Stimulated activated CD4-positive, alpha-beta T cell treated with anti-CD3 and anti-CD28 coated beads, Interleukin-2, amount 100 ng/mL, for 48 hours (primary cell): ENCODE data around the gene SLC17A2.

Source experiments
- DNase-seq, 2 donors: peaks; one replicate each; pipeline ENCODE4 v3.0.0-alpha.2; 2020

SLC17A2 gene

GRCh38 chr6:25882051-25882496 lies 48.4 kb downstream of the SLC17A2 start:
- peak in 1 of 2 donors; percentile 36 for DNase-seq

DNA sequence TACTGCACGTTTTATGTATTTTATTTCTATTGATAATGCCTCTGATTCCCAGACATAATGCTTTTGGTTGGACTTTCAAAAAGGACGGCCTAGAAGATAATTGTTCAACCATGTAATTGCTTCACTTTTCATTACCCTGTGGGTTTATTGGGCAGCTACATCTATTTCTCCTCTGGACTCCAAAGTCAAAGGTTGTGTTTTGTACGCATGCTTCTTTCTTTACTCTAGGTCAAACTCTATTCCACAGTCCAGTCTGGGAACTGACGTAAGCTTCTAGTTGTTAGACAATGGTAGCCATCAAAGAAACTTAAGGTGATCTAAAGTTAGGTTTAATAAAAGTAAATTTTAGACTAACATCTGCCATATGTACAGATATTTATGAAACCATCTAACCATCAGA lies 49.9 kb downstream of the SLC17A2 start:
- DNase-seq: no peak

DNA sequence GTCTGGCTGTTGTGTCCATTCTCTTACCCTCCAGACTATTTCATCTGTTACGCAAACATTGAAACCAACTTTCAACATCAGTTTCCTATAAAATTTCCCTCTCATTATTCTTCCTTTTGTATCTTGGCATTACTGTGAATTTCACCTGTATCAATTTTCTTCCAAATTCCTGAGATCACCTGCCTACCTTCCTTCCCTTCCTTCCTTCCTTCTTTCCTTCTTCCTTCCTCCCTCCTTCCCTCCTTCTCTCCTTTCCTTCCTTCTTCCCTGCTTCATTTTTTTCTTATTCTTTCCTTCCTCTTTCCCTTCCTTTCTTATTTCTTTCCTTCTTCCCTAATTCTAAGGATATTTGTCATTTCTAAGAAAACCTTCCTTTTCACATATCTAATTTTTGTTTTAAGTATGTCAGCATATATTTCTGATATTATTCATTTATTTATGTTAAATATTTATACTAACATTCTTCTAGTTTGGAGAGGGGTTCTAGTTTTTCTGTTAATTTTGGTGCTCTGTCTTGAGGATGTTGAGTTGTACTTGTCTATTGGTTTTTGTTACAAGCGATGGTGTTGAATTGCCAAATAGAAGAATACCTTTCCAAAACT lies 51.7 kb downstream of the SLC17A2 start:
- DNase-seq: no peak

GRCh38 chr6:25875926-25876602 lies 54.4 kb downstream of the SLC17A2 start:
- no peak for DNase-seq

DNA sequence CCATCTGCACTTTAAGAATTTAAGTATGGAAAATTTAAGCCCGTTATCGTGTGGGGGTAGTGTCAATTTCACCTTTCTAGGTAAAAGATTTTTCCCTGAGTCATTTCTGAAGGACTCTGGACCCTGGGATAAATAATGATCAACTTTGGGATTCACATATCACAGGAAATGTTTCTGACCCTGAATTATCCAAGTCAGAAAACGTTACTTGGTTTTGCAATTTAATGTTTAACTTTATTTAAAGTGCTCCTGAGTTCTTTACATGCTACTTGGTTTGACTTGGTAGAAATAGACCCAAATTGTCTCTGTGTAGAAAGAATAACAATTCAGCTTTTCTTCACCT lies 55.0 kb downstream of the SLC17A2 start:
- DNase-seq: no peak

DNA sequence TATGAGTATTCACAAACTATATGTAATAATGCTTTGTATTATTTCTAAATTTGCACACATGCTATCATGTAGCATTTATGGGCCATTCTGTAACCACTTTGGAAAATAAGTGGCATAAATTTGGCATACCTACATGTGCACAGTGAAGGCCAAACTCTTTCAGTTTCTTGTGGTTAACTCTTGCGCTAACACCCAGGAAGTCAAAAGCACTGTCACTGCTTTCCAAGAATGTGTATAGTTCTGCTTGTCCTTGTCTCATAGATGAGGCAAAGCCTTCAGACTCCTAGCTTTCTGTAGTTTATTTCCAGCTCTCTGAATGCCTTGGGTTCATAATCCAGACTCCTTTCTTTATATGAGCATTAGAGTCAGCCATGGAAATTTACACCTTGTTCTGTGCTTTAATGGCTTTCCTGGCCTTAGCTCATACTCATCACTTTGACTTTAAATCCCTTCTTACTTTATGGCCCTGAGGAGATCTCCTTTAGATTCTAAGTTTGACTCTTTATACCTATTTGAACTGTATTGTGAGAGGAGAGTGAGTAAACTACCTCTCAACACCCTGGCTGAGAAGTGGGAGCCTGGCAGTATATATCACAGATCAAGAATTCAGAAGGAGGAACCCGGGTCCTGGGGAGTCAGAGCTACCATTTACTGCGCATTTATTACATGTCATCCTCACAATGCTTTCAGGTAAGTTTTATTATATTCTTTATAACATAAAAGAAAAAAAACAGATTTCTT lies 55.5 kb downstream of the SLC17A2 start:
- DNase-seq: no peak

GRCh38 chr6:25874118-25874517 lies 56.4 kb downstream of the SLC17A2 start, which contains the start of gene SLC17A3:
Gene SLC17A3 (minus strand): TSS chr6:25874243. CDS start chr6:25868387, 5,856 bp downstream.
- no peak for DNase-seq

DNA sequence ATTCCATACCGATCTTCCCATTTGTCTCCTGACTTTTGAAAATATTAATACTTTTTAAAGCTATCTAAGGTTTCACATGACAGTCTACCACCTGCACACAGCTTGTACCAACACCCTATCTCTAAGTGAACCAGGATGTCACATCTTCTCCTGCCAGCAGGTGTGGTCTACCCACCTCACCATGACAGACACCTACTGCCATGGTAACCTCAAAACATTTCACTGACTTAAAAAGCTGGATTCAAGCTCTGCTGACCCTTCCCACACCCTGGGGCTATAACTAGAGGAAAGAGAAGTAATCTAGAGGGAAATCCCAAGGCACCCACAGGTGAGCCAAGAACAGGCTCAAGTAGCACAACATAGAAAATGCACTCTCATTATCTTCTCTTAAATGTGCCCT lies 57.7 kb downstream of the SLC17A2 start:
- no peak for DNase-seq

DNA sequence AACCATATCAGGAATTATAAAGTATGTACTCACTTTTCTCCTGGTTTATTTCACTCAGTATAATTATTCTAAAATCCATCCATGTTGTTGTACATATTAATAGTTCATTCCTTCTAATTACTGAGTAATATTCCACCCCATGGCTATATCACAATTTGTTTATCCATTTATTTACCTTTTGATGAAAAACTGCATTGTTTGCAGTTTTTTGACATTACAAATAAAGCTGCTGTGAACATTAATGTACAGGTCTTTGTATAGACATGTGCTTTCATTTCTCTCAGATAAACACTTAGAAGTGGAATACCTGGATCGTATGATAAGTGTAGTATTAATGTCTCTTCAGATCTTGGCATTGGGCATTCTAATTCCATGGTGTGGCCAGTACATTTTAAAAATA lies 60.7 kb downstream of the SLC17A2 start:
- DNase-seq: no peak

GRCh38 chr6:25868436-25869183 lies 61.9 kb downstream of the SLC17A2 start:
- no peak for DNase-seq

- DNase-seq: no peak
Measured at GRCh38 chr6:25866011-25866410, 64.5 kb downstream of the SLC17A2 start.

- no peak for DNase-seq
Measured at GRCh38 chr6:25863360-25863759, 67.1 kb downstream of the SLC17A2 start.
